ENCODE results near the gene ARMC8.

ARMC8 gene

DNA sequence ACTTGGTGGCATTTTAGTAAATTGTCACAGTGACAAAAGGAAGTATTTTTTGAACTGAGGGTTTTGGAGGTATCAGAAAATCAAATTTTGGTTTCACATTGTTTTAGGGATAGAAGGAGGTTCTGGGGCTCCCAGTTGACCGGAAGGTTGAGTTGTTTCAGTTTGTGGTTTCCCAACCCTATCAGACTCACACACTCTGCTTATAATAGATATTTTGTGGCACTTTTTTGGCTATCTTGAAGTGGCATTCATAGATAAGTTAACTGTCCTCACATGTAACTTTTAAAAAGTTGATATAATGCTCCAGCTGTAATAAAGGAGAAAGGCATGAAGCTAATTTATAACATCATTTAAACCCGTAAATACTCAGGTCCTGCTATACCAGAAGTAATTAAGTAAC, 12.8 kb downstream of the ARMC8 start:
- DNase-seq, result no peak

DNA sequence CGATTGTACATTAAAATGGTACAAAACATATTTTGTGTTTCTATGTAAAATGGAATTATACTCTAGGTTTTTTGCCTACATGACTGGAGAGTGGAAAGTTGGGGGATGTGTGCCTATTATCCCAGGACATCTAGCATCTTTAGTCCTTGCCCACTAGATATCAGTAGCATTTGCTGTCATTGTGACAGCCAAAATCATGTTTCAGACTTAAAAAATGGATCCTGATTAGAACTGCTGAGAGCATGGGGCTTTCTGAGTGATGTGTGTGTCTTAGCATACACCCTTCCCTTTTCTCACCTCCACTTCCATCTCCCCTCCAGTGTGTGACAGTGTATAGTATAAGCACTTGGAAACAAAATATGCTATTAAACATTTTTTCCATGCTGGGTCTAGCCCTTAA, 13.3 kb downstream of the ARMC8 start:
- no peak for DNase-seq

DNA sequence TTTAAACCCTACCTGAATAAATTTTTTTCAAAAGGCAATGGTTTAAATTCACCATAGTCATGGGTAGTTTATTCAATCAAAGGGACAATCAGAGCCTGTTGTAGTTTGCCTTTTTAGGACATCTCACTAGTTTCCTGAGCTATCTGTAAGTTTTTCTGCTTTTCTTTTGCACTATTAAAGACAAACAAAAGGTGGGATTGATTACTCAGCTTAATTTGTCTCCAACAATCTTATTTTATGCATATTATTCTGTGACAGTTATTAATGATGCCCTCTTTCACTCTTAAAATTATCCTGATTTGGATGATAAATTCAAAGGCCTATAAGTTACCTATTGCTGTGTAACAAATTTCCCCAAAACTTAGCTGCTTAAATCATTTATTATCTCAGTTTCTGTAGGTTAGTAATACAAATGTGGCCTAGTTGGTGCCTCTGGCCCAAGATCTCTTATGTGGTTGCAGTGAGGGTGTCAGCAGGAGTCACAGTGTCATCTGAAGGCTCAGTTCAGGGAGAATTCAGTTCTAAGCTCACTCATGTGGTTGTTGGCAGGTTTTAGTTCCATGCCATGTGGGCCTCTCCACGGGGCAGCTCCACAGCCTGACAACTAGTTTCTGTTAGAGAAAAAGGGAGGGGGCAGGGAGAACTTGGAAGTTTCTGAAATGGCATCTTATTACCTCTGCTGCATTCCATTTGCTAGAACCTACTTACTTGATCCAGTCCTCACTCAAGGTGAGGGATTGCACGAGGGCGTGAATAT, 16.0 kb downstream of the ARMC8 start:
- DNase-seq, result no peak

DNA sequence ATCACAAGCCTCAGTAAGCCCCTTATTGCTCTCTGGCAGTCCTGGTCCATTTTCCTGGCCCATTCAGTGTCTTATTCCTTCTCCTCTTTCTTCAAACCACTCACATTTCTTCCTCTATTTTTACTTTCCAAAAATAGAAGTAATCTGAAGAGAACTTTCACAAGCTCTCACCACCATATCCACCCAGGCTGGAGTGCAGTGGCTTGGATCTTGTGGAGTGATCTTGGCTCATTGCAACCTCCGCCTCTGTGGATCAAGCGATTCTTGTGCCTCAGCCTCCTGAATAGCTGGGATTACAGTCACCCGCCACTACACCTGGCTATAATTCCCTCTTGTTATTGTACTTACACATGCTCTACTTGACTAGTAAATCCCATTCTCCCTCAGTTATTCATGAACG, 16.8 kb downstream of the ARMC8 start:
- DNase-seq, result no peak

DNA sequence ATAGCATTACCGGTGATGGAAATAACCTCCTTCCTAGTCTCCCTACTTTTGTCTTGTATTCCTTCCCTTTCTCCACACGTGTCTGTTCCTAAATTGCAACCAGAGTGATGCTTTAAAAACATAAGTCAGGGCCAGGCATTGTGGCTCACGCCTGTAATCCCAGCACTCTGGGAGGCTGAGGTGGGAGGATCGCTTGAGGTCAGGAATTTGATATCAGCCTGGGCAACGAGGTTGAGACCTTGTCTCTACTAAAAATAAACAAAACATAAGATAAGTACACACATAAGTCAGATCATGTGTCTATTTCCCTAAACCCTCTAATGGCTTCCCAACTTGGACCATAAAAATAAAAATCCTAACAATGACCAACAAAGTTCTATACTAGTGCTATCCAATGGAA, 18.4 kb downstream of the ARMC8 start:
- DNase-seq, result no peak

DNA sequence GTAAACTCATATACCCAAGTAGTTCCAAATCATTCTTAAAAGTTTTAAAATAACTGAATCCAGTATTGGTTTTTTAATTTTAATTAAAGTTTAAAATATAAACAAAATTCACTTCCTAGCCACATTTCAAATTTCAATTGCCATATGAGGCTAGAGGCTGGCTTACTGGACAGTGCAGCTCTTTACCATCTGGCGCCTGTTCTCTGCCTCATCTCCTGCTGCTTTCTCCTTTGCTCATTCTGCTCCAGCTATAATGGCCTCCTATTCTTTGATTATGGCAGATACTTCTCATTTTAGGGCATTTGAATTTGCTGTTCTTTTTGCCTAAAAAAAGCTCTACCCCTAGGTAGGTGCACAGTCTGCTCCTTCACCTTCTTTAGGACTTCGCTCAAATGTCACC, 19.1 kb downstream of the ARMC8 start:
- no peak for DNase-seq

DNA sequence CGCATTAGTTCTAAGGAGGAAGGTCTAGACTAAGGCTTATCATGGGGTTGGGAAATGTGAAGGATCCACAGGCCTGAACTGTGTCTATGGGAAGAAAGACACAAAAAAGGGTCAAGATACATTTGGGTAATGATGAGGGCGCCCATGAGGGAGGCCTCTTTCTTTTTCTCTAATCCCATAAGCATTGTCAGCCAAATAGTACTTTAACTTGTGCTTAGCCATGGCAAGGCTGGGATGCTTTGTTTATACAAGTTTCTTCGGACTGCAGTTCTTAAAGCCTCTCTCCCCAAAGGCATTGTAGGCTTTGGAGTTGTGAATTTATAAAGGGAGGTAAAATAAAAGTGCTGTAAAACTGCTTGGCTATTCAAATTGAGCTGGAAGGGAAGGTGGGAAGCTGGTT, 23.4 kb downstream of the ARMC8 start:
- no peak for DNase-seq

DNA sequence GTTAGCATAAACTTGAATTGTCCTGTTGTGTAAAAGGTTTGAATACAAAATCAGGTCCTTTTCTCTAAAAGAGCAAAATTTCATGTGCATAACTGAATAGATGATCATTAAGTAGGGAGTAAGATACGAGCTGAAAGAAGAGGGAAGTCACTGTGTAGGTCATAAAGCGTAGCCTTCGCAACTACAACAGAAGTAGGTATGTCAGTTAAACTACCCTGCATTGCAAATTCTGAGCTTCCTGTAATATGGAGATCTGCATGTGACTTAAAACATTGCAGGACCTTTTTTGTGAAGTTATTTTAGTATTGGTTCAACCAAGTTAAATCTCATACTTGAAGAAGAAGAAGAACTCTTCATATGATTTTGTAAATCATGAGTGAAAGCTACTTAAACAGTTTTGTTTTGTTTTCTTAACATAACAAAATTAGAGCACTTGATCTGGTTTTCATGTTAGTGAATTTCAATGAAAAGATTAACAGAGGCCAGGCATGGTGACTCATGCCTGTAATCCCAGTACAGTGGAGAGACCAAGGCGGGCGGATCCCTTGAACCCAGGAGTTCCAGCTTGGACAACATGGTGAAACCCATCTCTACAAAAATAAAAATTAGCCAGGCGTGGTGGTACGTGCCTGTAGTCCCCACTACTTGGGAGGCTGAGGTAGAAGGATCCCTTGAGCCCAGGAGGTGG, 26.4 kb downstream of the ARMC8 start:
- no peak for DNase-seq

DNA sequence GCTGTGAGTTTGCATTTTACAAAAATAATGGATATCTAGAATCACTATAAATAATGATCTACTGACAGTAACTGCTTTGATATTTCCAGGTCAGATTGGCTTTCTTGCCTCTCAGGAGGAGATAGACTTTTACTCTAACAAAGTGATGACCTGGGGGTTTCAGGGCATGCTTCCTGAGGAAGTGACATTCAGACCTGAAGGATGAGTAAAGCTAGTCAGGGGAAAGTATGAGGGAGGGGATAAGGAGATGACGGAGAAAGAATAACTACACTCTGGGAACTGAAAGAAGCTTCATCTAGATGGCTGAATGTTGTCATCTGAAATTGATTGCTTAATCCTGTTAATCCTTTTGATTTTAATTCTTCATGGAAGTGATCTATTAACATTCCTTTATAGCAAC, 32.2 kb downstream of the ARMC8 start:
- no peak for DNase-seq

DNA sequence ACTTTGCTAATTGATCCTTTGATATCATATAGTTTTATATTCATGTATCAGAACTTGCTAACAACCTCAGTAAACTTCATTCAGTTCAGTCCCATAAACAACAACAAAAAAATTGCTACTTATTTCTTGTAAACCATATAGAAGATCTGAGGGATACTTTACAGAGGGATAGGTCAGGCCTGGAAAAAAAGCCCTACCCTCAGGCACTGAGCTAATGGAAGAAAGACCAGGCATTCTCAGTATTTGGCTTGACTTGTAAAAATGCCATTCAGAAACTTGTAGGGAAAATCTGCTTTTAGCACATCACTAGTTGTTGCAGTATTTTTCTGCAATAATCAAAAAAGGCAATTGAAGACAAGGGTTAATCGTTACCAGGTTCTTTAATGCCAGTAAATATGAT, 33.1 kb downstream of the ARMC8 start:
- DNase-seq, result no peak

DNA sequence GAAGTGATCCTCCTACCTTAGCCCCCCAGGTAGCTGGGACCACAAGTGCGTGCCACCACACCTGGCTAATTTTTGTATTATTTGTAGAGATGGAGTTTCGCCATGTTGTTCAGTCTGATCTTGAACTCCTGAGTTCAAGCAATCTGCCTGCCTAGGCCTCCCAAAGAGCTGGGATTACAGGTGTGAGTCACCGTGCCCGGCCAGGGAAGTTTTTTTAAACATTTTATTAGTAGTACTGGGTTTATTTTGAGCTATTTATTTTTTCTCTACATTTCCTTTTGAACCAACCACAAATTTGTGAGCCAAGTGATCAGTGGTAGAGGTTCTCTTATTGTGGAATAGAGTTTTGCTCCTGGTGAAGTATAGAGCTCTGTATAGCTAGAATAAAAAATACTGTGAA, 33.7 kb downstream of the ARMC8 start:
- DNase-seq, result no peak

DNA sequence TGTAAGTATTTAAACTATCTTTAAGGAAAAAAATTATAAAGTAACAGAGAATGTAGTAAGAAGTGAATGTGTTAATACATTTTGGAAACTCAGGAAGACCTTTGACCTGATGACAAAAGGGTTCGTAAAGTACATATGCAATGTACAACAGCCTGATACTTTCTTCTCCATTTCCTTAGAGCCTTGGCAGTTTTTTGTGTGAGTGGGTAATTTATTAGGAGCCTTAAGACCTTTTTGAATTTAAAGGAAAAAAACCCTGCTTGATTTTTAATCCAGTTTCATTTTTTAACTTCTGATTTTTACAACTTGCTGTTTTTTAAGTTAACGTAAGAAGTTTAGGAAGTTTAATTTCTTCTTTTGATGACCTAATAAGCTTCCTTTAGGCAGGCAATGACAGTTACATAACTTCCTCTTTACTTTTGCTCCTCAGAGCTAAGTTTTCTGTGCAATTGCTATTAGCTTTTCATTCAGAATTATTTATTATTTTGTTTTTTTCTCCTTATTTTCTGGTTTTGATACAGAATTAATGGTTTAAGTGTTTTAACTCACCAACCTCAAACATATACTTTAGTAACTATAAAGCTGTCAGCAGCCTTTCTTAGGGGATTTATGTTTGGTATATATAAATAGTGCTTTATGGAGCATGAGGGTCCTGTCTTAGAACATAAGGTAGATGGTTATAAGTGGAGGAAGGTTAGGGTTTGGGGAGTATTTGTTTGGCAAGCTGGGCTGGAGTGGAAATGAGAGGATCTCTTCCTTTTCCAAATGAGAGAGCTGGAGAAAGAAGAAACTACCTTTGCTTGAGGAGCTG, 35.2 kb downstream of the ARMC8 start:
- no peak for DNase-seq

DNA sequence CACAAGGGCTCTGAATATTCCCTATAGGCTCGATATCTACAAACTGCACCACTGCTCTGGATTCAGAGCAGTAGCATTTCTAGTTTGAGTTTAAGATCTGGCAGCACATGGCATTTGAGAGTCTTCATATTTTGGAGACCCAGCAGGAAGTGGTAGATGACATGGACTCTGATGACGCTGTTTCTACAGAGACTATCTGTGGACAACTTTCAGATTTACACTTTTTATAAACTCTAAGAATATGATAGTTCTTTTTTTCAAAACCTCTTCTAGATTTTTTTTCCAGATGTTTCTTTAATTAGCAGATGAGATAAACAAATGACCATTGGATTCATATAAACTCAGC, 35.8 kb downstream of the ARMC8 start:
- no peak for DNase-seq

DNA sequence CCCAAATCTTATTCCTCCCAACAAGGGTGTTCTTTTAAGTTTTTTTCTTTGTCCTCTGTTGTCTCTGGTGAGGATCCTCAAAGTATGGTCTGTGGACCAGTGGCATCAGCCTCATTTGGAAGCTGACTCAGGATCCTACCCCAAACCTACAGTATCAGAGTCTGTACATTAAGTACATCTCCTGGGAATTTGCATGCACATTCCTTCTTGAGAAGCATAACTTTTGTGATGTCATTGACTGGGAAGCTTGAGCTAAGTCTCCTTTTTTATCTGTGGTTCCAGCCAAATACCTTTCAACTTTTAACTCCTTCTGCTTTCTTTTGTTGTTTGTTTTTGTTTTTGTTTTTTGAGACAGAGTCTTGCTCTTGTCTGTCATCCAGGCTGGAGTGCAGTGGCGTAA, 40.5 kb downstream of the ARMC8 start:
- DNase-seq, result no peak

DNA sequence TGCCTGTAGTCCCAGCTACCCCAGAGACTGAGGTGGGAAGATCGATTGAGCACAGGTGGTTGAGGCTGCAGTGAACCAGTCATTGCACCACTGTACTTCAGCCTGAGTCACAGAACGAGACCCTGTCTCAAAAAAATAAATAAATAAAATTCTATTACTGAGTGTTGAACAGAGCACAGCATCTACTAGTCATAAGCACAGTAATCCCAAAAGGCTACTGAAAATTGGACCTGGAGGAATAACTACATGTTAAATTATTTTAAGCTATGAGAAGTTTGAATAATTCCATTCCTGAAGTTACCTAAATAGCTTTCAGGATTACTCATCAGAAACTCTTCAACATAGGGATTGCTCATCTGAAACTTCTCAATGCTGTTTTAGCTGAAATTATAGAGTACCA, 43.4 kb downstream of the ARMC8 start:
- no peak for DNase-seq

DNA sequence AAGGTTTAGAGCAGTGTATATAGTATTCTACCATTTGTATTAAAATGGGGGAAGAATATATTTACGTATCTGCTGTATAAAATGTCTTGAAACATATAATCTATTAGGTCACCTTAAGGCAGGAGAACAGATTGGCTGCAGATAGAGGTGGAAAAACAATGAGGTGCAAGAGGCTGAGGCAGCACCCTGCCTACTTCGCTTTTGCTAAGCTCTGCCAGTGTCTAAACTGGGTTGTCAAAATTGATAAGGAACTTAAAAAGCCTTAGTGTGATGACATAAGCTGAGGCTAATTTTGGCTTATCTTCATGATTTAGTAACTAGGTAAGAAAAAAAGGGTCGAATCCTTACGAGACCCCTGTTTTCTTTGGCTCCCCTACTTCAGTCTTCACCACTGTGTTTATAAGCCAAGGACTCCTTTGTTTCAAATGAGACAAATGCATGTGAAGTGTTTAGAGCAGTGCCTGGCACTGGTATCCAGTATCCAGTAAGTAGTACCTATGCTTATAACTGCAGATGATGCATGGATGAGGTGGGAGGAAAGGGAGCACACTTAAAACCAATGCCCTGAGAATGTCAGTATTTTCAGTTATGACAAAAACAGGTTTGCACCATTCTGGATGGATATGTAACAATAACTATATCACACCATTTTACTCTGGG, 45.7 kb downstream of the ARMC8 start:
- DNase-seq, result no peak

DNA sequence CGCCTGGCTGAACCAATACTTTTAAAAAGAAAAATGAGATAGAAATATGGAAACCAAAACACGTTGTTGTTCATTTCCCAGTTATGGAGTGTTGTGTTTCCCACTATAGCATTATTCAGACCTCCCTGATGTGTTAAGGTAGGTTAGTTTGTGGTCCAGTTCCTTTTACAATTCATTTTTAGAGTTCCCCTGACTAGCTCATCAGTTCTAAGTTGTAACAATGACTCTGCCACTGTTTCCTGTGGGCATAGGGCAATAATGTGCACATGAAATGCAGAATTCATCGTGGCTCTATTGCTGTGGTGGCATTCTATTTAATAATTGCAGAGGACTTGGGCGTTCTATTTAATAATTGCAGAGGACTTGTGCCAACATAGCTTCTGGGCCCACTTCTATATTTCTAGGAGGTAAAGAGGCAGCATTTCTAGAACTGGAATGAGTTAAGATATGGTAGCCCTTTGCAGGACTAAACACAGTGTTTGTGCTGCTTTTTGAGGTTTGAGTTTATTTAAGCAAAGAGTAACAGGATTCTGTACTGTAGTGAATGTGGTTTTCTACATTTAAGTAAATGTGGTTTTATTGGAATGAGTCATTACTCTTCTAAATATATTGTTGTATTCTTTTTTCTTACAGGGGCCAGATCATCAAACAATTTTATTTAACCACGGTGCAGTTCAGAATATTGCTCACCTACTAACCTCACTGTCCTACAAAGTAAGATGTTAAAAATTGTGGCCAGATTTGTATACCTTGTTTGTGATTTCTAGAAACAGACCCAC, 47.5 kb downstream of the ARMC8 start:
- DNase-seq, result no peak

DNA sequence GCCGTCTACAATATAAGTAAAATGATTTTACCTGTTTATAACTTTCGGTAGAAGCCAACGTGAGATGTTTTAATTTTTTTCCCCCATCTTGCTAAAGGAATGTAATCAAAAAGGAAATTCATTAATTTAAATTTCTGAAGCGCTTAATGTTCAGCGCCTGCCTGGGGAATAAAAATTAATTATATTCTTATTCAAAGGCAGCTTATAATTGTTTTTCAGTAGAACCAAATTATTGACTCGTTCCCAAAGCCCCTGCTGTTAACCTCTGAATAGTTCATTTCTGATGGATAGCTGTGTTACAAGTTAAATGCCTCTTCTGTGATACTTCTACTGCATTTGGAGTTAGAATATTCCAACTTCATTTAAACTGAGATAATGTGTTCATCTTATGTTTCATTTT, 51.6 kb downstream of the ARMC8 start:
- DNase-seq, result no peak

DNA sequence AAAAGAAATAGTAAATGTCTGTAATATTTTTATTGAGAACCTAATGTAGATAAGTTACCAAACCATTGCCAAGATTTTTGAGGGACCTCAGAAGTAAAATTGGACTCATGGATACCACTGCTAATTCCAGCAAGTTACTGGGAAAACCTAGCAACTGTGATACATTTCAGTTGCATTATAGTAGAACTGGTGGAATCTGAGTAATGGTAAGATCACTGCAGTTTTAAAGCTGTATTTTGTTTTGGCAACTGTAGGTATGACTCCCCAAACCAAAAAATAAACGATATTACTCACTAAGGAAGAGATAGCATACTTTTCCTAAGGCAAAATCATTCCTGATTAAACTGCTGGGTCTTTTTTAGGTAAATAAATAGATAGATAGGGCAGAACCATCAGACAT, 54.0 kb downstream of the ARMC8 start:
- DNase-seq, result no peak

DNA sequence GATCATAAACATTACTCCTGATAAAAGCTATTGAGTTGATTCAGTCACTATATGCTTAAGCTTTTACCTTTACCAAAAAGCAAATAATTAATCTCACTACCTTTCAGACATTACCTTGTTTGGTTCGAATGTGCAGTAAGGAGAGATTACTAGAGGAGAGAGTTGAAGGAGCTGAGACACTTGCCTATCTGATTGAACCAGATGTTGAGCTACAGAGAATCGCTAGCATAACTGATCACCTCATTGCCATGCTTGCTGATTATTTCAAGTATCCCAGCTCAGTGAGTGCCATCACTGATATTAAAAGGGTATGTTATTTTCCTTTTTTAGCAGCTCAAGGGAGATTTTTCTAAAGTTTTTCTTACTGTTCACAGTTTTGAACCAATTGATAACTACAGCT, 54.6 kb downstream of the ARMC8 start:
- DNase-seq, result no peak

DNA sequence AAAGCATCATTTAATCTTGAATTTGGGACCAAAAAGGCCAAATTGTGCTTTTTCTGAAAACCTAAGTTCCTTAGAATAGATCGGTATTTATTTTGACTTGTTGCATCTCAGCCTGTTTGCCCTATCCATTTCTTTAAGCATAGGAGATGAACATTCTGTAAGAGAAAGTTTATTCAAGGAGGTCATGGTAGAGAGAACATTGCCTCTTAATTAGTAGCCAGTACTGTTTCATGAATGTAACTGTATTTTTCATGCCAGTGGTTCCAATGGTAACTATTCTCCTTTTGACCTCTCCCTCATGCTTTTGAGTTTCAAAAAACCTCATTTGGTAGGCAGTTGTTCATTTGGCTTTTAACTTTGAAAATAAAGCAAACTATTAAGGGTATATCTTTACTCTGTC, 55.4 kb downstream of the ARMC8 start:
- no peak for DNase-seq

DNA sequence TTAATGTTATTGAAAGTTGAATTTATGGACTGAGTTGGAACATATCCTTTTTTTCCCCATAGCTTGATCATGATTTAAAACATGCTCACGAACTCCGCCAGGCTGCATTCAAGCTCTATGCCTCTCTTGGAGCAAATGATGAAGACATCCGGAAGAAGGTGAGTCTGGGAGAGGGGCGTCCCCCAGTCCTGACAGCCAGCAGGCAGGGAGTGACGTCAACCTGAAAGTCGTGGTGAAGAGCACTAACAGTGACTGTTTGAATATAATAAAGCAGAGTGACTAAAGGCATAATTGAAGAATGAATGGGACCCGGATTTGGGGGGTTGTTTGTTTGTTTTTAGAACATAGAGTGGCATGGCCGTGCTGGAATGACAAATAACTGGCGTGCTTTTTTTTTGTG, 57.9 kb downstream of the ARMC8 start:
- DNase-seq, result no peak

DNA sequence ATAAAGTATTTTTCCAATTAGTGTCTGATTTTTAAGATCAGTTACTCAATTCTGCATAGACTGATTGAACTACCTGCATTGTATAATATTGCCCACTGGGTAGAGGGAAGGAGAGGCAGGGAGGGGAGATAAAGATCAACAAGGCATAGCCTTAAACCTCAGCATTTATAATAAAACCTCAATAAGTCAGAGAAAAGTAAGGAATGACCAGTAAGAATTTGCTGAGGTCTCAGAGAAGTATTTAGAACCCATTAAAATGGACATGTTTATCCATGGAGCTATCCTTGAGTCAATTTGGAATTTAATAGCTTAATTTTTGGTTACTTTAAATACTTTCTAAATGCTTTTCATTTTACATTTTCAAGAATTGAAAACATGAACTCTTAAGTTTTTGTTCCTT, 62.5 kb downstream of the ARMC8 start:
- no peak for DNase-seq
